ENCODE data around the gene NRAP.

NRAP gene

DNA sequence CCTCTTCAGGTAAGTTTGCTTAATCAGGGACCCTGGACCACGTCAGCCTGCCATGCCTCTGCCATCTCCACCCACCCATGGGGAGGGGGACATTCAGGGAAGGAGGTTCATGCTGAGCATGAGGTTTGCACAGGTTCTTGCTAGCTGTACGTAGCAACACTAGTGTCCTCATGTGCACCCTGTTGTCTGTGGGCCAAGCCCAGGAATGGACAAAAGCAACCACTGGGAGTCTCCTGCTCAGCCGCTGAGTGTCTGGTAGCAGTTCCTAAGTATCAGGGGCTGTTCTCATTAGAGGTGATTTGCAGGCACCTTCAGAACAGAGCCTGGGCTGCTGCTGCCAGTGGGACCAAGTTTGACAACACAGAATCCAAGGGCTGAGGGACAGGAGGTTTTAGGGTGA, 33.8 kb upstream of the NRAP start:
- Histone ChIP-seq H3K9me3 (ENCODE audit: control insufficient read depth, low read length) (no peaks in the 10 kb centered on the region), H3K27me3 (ENCODE audit: control insufficient read depth, insufficient read depth, low read length) (no peaks in the 10 kb centered on the region), H3K9ac (ENCODE audit: low read length) (no peak overlapping the region), H3K4me1 (ENCODE audit: control insufficient read depth, insufficient read depth, low read length) (peaks cover 5% of the 10 kb centered on the region), H3K36me3 (ENCODE audit: control insufficient read depth, insufficient read depth, low read length) (no peaks in the 10 kb centered on the region), H3K4me3 (ENCODE audit: low read length) (no peak overlapping the region)

DNA sequence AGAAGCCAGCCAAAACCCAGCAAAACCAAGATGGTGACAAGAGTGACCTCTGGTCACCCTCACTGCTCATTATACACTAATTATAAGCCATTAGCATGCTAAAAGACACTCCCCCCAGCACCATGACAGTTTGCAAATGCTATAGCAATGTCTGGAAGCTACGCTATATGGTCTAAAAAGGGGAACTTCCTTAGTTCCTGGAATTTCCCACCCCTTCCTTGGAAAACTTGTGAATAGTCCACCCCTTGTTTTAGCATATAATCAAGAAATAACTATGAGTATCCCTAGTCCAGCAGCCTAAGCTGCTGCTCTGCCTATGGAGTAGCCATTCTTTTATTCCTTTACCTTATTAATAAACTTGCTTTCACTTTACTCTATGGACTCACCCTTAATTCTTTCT, 31.9 kb upstream of the NRAP start:
- Histone ChIP-seq H3K9me3 (ENCODE audit: control insufficient read depth, low read length) (no peaks in the 10 kb centered on the region), H3K4me3 (ENCODE audit: low read length) (no peak overlapping the region), H3K9ac (ENCODE audit: low read length) (no peak overlapping the region), H3K4me1 (ENCODE audit: control insufficient read depth, insufficient read depth, low read length) (peaks cover 21% of the 10 kb centered on the region), H3K27me3 (ENCODE audit: control insufficient read depth, insufficient read depth, low read length) (no peaks in the 10 kb centered on the region), H3K36me3 (ENCODE audit: control insufficient read depth, insufficient read depth, low read length) (peaks cover 3% of the 10 kb centered on the region)

DNA sequence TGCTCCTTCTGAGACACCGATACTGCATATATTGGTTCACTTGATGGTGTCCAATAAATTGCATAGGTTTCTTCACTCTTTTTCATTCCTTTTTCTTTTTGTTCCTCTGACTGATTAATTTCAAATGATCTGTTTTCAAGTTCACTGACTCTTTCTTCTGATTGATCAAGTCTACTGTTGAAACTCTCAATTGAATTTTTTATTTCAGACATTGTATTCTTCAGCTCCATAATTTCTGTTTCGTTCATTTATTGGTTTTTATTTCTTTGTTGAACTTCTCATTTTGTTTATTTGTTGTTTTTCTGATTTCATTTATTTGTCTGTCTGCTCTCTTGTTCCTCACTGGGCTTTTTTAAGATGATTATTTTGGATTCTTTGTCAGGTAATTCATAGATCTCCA, 29.5 kb upstream of the NRAP start:
- Histone ChIP-seq H3K27me3 (ENCODE audit: control insufficient read depth, insufficient read depth, low read length) (no peaks in the 10 kb centered on the region), H3K9me3 (ENCODE audit: control insufficient read depth, low read length) (no peaks in the 10 kb centered on the region), H3K36me3 (ENCODE audit: control insufficient read depth, insufficient read depth, low read length) (peaks cover 3% of the 10 kb centered on the region), H3K9ac (ENCODE audit: low read length) (no peak overlapping the region), H3K4me1 (ENCODE audit: control insufficient read depth, insufficient read depth, low read length) (peaks cover 21% of the 10 kb centered on the region), H3K4me3 (ENCODE audit: low read length) (no peak overlapping the region)

DNA sequence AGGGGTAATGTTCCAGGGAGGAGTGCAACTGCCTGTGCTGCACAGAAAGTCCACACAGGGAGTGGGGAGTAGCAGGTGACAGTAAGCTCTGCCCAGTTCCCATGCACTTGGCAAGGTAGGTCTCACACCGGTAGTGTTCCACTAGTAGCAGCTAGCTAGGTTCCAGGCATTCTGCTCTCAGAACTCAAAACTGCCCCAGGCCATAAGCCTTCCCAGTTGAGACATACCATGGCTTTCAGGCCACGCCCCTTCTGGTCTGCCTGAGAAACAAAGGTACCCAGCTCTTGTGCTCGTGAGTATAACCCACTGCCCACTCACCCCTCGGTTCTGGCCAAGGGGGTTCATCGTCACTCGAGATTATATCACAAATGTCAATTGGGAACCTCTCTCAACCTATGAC, 28.4 kb upstream of the NRAP start:
- H3K27me3 ChIP-seq (ENCODE audit: control insufficient read depth, insufficient read depth, low read length) = no peaks in the 10 kb centered on the region
- no peak overlapping the region for H3K9ac ChIP-seq (ENCODE audit: low read length)
- H3K36me3 ChIP-seq (ENCODE audit: control insufficient read depth, insufficient read depth, low read length) = peaks cover 3% of the 10 kb centered on the region
- no peaks in the 10 kb centered on the region for H3K9me3 ChIP-seq (ENCODE audit: control insufficient read depth, low read length)
- H3K4me1 ChIP-seq (ENCODE audit: control insufficient read depth, insufficient read depth, low read length) = peaks cover 21% of the 10 kb centered on the region
- no peak overlapping the region for H3K4me3 ChIP-seq (ENCODE audit: low read length)

DNA sequence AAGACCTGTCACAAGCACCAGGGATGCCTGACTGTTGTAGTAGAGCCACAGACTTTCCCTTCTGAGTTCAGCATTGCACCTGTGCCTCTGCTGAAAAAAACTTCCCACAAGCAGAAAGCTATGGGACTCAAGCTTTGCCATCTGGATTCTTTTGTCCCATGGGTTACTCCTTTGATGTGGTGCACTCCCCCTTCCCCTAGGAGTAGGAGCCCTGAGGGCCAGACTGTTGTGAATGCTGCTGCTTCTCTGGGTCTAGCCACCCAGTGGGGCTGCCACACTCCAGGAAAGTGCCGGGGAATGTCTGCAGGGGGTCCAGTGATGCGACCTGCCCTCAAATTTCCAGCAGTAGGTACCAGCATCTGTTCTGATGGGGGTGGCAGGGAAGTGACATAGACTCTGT, 27.5 kb upstream of the NRAP start:
- Histone ChIP-seq H3K4me3 (ENCODE audit: low read length) (no peak overlapping the region), H3K9ac (ENCODE audit: low read length) (no peak overlapping the region), H3K4me1 (ENCODE audit: control insufficient read depth, insufficient read depth, low read length) (peaks cover 21% of the 10 kb centered on the region), H3K36me3 (ENCODE audit: control insufficient read depth, insufficient read depth, low read length) (peaks cover 3% of the 10 kb centered on the region), H3K27me3 (ENCODE audit: control insufficient read depth, insufficient read depth, low read length) (no peaks in the 10 kb centered on the region), H3K9me3 (ENCODE audit: control insufficient read depth, low read length) (no peaks in the 10 kb centered on the region)

DNA sequence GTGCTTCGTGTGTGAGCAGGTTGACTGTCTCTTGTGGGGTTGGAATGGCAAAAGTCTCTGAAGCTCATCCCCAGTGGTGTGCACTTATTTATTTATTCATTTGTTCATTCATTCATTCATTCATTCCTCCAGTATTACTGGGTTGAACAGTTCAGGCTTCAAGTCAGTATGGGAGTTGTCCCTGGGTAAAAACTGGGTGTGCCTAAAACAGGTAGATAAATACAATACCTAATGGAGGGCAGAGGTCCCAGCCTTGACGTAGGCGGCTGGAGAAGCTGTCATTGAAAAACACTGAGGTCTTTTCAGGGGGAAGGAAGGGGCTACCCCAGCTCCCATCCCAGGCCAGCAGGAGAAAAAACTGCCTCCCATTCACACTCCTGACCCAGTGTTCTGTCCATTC, 26.9 kb upstream of the NRAP start:
- no peaks in the 10 kb centered on the region for H3K9me3 ChIP-seq (ENCODE audit: control insufficient read depth, low read length)
- H3K27me3 ChIP-seq (ENCODE audit: control insufficient read depth, insufficient read depth, low read length) = no peaks in the 10 kb centered on the region
- no peak overlapping the region for H3K9ac ChIP-seq (ENCODE audit: low read length)
- H3K4me3 ChIP-seq (ENCODE audit: low read length) = no peak overlapping the region
- H3K4me1 ChIP-seq (ENCODE audit: control insufficient read depth, insufficient read depth, low read length) = peaks cover 21% of the 10 kb centered on the region
- H3K36me3 ChIP-seq (ENCODE audit: control insufficient read depth, insufficient read depth, low read length) = peaks cover 3% of the 10 kb centered on the region

DNA sequence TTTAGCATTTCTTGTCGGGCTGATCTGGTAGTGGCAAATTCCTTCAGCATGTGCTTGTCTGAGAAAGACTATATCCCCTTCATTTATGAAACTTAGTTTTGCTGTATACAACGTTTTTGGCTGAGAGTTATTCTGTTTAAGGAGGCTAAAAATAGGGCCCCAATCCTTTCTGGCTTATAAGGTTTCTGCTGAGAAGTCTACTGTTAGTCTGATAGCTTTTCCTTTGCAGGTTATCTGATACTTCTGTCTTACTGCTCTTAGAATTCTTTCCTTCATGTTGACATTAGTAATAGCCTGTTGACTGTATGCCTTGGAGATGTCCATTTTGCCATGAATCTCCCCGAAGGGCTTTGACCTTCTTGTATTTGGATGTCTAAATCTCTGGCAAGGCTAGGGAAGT, 25.7 kb upstream of the NRAP start:
- peaks cover 3% of the 10 kb centered on the region for H3K36me3 ChIP-seq (ENCODE audit: control insufficient read depth, insufficient read depth, low read length)
- H3K4me3 ChIP-seq (ENCODE audit: low read length) = no peak overlapping the region
- H3K9ac ChIP-seq (ENCODE audit: low read length) = no peak overlapping the region
- H3K9me3 ChIP-seq (ENCODE audit: control insufficient read depth, low read length) = no peaks in the 10 kb centered on the region
- peaks cover 21% of the 10 kb centered on the region for H3K4me1 ChIP-seq (ENCODE audit: control insufficient read depth, insufficient read depth, low read length)
- no peaks in the 10 kb centered on the region for H3K27me3 ChIP-seq (ENCODE audit: control insufficient read depth, insufficient read depth, low read length)

DNA sequence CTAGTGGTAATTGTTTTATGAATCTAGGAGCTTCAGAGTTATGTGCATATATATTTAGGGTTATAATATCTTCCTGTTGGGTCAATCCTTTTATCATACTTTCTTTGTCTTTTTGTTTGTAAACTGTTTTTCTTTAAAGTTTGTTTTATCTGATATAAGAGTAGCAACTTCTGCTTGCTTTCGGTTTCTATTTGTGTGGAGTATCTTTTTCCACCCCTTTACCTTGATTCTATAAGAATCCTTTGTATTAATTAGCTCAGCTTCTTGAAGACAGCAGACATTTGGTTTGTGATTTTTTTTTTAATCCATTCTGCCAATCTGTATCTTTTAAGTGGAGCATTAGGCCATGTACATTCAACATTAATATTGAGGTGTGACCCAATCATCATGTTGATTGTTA, 25.2 kb upstream of the NRAP start:
- Histone ChIP-seq H3K36me3 (ENCODE audit: control insufficient read depth, insufficient read depth, low read length) (peaks cover 3% of the 10 kb centered on the region), H3K4me3 (ENCODE audit: low read length) (no peak overlapping the region), H3K9ac (ENCODE audit: low read length) (no peak overlapping the region), H3K4me1 (ENCODE audit: control insufficient read depth, insufficient read depth, low read length) (peaks cover 21% of the 10 kb centered on the region), H3K27me3 (ENCODE audit: control insufficient read depth, insufficient read depth, low read length) (no peaks in the 10 kb centered on the region), H3K9me3 (ENCODE audit: control insufficient read depth, low read length) (no peaks in the 10 kb centered on the region)

DNA sequence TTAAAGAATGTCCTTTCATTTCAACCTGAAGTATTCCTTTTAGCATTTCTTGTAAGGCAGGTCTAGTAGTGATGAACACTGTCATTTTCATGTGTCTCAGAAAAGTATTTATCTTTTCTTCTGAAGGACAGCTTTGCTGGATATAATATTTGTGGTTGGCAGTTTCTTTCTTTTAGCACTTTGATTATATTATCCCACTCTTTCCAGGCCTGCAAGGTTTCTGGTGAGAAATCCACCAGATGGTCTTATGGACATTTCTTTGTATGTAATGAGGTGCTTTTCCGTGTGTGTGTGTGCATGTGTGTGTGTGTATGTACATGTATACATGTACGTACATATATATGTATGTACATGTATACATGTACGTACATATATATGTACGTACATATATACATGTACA, 23.2 kb upstream of the NRAP start:
- Histone ChIP-seq H3K27me3 (ENCODE audit: control insufficient read depth, insufficient read depth, low read length) (no peaks in the 10 kb centered on the region), H3K4me1 (ENCODE audit: control insufficient read depth, insufficient read depth, low read length) (peaks cover 23% of the 10 kb centered on the region), H3K9ac (ENCODE audit: low read length) (no peak overlapping the region), H3K4me3 (ENCODE audit: low read length) (no peak overlapping the region), H3K36me3 (ENCODE audit: control insufficient read depth, insufficient read depth, low read length) (peaks cover 1% of the 10 kb centered on the region), H3K9me3 (ENCODE audit: control insufficient read depth, low read length) (no peaks in the 10 kb centered on the region)

DNA sequence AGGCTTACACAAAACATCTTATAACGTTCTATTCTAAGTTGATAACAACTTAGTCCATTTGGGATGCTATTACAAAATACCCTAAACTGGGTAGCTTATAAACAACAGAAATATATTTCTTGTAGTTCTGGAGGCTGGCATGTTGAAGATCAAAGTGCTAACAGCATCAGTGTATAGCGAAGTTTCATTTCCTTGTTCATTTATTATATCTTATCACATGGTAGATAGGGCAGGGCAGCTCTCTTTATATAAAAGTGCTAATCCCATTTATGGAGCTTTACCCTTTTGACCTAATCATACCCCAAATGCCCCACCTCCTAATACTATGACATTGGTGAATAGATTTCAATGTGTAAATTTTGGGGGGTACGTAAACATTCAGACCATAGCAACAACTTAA, 22.2 kb upstream of the NRAP start:
- Histone ChIP-seq H3K36me3 (ENCODE audit: control insufficient read depth, insufficient read depth, low read length) (no peaks in the 10 kb centered on the region), H3K4me1 (ENCODE audit: control insufficient read depth, insufficient read depth, low read length) (peaks cover 23% of the 10 kb centered on the region), H3K4me3 (ENCODE audit: low read length) (no peak overlapping the region), H3K9ac (ENCODE audit: low read length) (no peak overlapping the region), H3K9me3 (ENCODE audit: control insufficient read depth, low read length) (no peaks in the 10 kb centered on the region), H3K27me3 (ENCODE audit: control insufficient read depth, insufficient read depth, low read length) (no peaks in the 10 kb centered on the region)

DNA sequence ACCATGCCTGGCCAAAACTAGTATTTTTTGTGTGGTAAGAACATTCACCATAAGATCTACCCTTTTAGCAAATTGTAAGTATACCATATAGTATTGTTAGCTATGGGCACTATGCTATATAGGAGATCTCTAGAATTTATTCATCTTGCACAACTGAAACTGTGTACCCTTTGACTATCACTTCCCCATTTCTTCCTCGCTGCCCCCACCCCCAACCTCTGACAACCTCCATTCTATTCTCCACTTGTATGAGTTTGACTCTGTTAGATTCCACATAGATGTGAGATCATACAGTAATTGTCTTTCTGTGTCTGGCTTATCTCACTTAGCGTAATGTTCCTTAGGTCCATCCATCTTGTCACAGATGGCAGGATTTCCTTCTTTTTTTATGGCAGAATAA, 19.5 kb upstream of the NRAP start:
- Histone ChIP-seq H3K4me3 (ENCODE audit: low read length) (no peak overlapping the region), H3K9me3 (ENCODE audit: control insufficient read depth, low read length) (no peaks in the 10 kb centered on the region), H3K36me3 (ENCODE audit: control insufficient read depth, insufficient read depth, low read length) (no peaks in the 10 kb centered on the region), H3K9ac (ENCODE audit: low read length) (no peak overlapping the region), H3K4me1 (ENCODE audit: control insufficient read depth, insufficient read depth, low read length) (peaks cover 20% of the 10 kb centered on the region), H3K27me3 (ENCODE audit: control insufficient read depth, insufficient read depth, low read length) (no peaks in the 10 kb centered on the region)

DNA sequence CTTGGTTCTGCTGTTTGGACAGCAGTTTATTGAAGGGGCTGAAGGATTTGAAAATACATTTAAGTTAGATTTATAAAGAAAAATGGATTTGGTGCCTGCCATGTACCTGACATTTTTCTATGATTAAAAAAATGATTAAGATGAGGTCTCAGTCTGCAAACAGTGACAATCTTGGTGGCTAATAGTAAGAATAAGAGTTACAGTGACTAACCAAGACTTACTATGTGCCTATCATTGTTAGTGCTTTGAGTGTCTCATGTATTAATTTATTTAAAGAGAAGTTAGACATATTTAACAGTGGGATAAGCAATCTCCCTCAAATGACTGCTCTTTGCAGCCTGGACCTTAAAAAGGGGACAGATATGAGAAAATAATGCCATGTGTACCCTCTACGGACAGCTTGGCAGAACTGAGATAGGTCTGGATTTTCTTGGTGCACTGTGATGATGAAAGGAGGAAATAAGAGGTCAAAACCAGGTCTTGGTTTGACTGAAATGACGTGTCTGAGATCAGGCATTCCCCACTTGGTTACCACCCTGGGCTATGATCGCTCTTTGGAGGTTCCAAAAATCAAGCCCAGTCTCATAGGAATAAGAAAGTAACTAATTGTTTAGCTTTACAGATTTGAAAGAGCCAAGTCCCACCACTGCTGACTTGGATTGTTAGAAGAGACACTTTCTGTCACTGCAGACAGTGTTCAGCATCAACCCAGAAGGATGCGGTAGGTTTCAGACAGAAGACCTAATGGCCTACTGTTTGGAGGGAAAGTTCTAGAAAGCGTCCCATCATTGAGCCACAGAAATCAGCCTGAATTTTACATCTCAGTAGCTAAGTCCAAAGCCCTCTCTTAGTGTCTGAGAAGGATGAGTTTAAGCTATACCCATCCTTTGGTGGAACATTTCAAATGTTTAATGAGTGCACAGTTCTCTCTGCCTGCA, 18.0 kb upstream of the NRAP start:
- H3K27me3 ChIP-seq (ENCODE audit: control insufficient read depth, insufficient read depth, low read length) = no peaks in the 10 kb centered on the region
- no peaks in the 10 kb centered on the region for H3K36me3 ChIP-seq (ENCODE audit: control insufficient read depth, insufficient read depth, low read length)
- H3K9ac ChIP-seq (ENCODE audit: low read length) = no peak overlapping the region
- H3K4me3 ChIP-seq (ENCODE audit: low read length) = no peak overlapping the region
- no peaks in the 10 kb centered on the region for H3K9me3 ChIP-seq (ENCODE audit: control insufficient read depth, low read length)
- H3K4me1 ChIP-seq (ENCODE audit: control insufficient read depth, insufficient read depth, low read length) = peaks cover 20% of the 10 kb centered on the region

Measured in mucosa of stomach (tissue), 1 donor.